LNCAP (cell line): ENCODE measurements around the gene COL13A1.
A peak's percentile ranks its signal among the peaks of the same experiment; 100 is the strongest.

Source experiments
- TF ChIP-seq, protein P1 (sequence below): fragments of 450-650 bp; IDR thresholded peaks from 2 replicates; pipeline ENCODE4 v1.5.1; 2017; ENCODE audit warnings: mild to moderate bottlenecking

Gene COL13A1

GRCh38 chr10:69963835-69964710 is 162.4 kb downstream of the COL13A1 start:
- TF ChIP-seq, protein P1, sequence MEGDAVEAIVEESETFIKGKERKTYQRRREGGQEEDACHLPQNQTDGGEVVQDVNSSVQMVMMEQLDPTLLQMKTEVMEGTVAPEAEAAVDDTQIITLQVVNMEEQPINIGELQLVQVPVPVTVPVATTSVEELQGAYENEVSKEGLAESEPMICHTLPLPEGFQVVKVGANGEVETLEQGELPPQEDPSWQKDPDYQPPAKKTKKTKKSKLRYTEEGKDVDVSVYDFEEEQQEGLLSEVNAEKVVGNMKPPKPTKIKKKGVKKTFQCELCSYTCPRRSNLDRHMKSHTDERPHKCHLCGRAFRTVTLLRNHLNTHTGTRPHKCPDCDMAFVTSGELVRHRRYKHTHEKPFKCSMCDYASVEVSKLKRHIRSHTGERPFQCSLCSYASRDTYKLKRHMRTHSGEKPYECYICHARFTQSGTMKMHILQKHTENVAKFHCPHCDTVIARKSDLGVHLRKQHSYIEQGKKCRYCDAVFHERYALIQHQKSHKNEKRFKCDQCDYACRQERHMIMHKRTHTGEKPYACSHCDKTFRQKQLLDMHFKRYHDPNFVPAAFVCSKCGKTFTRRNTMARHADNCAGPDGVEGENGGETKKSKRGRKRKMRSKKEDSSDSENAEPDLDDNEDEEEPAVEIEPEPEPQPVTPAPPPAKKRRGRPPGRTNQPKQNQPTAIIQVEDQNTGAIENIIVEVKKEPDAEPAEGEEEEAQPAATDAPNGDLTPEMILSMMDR = no peak

GRCh38 chr10:69965086-69965485 is 163.4 kb downstream of the COL13A1 start:
- TF ChIP-seq, protein P1 = no peak

GRCh38 chr10:69965919-69966662 is 164.4 kb downstream of the COL13A1 start:
- TF ChIP-seq, protein P1 = no peak

DNA sequence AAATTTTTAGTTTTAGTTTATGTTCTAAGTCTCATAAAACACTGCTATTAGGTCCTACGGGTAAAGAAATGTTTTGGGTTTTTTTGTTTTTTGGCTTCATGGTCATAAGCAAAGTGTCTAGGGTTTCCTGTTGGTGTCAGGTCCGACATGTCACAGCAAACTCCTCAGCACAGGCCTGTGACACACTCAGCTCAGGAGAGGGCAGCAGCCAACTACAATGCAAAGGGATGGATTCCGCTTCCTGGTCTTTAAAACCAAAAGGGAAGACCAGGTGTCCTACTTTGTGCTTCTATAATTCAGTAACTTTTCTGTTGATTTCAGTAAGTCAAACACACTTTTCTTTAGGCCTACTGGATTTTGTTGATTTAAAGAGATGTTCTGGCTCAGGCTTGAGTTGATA is 167.1 kb downstream of the COL13A1 start:
- TF ChIP-seq, protein P1 = peak; percentile 63

- TF ChIP-seq, protein P1 = no peak
These were observed 168.3 kb downstream of the COL13A1 start for GRCh38 chr10:69969977-69970376.

- TF ChIP-seq, protein P1 = no peak
These were observed 171.3 kb downstream of the COL13A1 start for GRCh38 chr10:69972981-69973397.

DNA sequence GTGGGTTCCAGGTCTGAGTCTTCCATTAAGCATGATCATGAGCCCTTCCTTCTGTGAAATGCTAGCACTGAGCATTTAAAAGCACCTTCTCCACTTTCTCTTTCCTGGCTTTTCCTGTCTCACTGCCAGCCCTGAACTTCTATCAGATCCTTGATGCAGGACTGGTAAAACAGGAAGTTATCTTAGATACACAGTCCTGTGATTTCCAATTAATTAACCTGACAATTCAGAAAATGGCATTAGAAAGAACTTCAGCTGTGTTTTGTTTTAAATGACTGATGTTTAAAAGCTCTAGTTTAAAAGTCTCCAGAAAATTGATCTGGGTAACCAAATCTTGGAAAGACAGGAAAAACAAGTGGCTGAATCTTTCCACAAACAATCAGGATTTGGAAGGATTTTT is 172.0 kb downstream of the COL13A1 start:
- TF ChIP-seq, protein P1 = no peak
